Measurements from ENCODE around the gene WDR44.
"Not testable (repeated sequence)": the region's sequence is repeated elsewhere in the genome, so short reads cannot be mapped to it uniquely, and the experiment has no call there.

WDR44 gene

GRCh38 chrX:118482384-118482783 is 136.5 kb downstream of the WDR44 start:
- DNase-seq (ENCODE audit: low read depth, low spot score), result not testable (repeated sequence)

- DNase-seq (ENCODE audit: low read depth, low spot score), result no peak
These were observed 138.5 kb downstream of the WDR44 start for GRCh38 chrX:118484216-118484903.

- not testable (repeated sequence) for DNase-seq (ENCODE audit: low read depth, low spot score)
These were observed 140.8 kb downstream of the WDR44 start for GRCh38 chrX:118486693-118487092.

- DNase-seq (ENCODE audit: low read depth, low spot score), result no peak
These were observed 147.1 kb downstream of the WDR44 start for GRCh38 chrX:118493016-118493415.

GRCh38 chrX:118493653-118494297 is 147.9 kb downstream of the WDR44 start:
- DNase-seq (ENCODE audit: low read depth, low spot score), result no peak

GRCh38 chrX:118495061-118495921 is 149.4 kb downstream of the WDR44 start, which contains the start of gene DOCK11:
DOCK11 (plus strand) TSS chrX:118495815; CDS start chrX:118495972, 157 bp downstream.
- DNase-seq (ENCODE audit: low read depth, low spot score), result peak; percentile 92

- peak; percentile 72 for DNase-seq (ENCODE audit: low read depth, low spot score)
These were observed 150.3 kb downstream of the WDR44 start for GRCh38 chrX:118495958-118496762.

- peak; percentile 23 for DNase-seq (ENCODE audit: low read depth, low spot score)
These were observed 150.8 kb downstream of the WDR44 start for GRCh38 chrX:118496763-118497079.

- DNase-seq (ENCODE audit: low read depth, low spot score), result peak; percentile 25
These were observed 151.4 kb downstream of the WDR44 start for GRCh38 chrX:118497180-118497818.

GRCh38 chrX:118498351-118498750 is 152.4 kb downstream of the WDR44 start:
- DNase-seq (ENCODE audit: low read depth, low spot score), result no peak

GRCh38 chrX:118498755-118499154 is 152.8 kb downstream of the WDR44 start:
- DNase-seq (ENCODE audit: low read depth, low spot score), result no peak

GRCh38 chrX:118499295-118499694 is 153.4 kb downstream of the WDR44 start:
- peak; percentile 75 for DNase-seq (ENCODE audit: low read depth, low spot score)
